Dedifferentiated amniotic fluid mesenchymal stem cell (primary cell): ENCODE measurements around the gene ANTXRL.
"Not testable (repeated sequence)": the region's sequence is repeated elsewhere in the genome, so short reads cannot be mapped to it uniquely, and the experiment has no call there.

Experiments
- DNase-seq: peaks from one replicate; pipeline ENCODE4 v3.0.0-alpha.2; 2016; ENCODE audit errors: extremely low spot score

Gene ANTXRL

DNA sequence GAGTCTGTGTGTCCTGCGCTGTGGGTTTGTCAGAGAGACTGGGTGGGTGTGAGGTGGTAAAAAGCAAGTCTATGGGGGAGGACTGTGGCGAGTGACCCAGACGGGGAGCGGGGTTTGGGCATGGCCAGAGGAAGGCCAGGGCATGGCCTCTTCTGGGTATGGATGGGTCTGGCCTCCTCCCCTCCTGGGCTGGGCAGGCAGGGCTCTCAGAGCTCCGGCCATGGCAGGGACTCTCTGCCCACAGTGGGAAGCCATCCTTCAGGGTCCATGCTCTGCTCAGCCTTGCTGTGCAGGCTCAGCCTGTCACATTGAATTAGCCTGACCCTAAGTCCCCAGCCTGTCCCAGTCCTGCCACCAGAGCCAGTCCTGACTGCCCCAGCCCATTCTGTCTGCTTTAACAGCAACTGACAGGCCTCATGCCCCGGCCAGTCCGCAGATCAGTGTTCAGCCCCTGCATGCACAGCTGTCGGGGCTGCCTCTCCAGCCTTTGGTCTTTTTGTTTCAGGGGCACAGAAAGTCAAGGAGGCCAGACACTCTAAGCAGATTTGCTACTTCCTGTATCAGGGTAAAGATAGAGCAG lies 7.9 kb downstream of the ANTXRL start:
- DNase-seq: no peak

DNA sequence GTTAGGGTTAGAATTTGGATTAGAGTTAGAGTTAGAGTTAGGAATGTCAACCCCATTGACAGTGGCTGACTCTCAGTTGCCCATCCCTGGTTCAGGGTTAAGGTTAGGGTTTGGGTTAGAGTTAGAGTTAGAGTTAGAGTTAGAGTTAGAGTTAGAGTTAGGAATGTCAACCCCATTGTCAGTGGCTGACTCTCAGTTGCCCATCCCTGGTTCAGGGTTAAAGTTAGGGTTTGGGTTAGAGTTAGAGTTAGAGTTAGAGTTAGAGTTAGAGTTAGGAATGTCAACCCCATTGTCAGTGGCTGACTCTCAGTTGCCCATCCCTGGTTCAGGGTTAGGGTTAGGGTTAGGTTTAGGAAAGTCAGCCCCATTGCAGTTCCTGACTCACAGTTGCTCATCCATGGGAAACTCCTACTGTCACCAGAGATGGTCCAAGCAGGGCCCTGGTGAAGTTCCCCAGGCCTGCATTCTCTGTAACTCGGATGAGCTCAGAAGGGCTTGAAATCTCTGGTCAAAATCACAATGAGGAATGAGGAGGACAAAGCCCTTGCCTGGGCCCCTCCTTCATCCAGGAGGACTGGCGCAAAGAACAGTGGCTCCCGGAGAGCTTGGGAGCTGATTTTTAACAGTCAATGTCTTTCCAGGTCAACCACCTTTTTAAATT lies 8.7 kb downstream of the ANTXRL start:
- not testable (repeated sequence) for DNase-seq

DNA sequence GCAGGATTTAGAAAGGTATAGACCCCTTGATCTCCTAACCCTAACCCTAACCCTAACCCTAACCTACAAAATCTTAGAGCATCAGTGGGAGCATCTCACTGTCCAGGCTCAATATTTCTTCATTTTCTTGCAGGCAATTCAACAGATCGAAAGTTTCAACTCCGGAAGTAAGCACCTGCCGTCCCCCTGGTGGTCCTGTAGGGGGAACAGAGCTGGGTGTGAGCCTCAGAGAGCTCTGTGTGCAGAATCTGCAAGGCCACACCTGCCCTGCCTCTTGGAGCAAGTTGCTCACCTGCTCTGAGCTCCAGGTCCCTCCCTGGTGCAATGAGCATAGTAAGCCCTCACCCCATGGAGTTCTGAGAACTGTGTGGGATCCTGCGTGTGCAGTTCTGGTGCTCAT lies 9.3 kb downstream of the ANTXRL start:
- not testable (repeated sequence) for DNase-seq

DNA sequence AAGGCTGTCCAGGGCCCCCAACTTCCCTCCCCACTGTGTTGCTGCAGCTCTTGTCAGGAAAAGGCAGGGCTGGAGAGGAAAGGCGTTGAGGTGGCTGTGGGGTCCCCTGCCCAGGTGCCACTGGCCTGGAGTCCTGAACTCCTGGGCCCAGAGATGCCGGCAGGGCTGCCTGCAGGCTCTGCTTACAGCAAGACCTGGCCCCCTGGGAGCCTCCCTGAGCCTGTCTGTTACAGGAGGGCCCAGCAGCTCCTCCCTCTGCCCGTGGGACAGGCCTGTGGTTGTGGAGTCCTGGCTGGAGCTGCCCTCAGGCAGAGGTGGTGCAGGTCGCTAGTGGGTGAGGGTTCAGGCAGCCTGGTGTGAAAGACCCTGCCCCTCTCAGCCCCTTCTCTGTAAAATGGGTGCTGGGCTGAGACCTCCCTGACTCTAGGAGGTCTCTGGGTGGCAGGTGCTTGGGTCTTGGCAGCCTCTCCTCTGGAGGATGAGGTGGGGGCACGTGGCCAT lies 9.9 kb downstream of the ANTXRL start:
- DNase-seq: no peak

DNA sequence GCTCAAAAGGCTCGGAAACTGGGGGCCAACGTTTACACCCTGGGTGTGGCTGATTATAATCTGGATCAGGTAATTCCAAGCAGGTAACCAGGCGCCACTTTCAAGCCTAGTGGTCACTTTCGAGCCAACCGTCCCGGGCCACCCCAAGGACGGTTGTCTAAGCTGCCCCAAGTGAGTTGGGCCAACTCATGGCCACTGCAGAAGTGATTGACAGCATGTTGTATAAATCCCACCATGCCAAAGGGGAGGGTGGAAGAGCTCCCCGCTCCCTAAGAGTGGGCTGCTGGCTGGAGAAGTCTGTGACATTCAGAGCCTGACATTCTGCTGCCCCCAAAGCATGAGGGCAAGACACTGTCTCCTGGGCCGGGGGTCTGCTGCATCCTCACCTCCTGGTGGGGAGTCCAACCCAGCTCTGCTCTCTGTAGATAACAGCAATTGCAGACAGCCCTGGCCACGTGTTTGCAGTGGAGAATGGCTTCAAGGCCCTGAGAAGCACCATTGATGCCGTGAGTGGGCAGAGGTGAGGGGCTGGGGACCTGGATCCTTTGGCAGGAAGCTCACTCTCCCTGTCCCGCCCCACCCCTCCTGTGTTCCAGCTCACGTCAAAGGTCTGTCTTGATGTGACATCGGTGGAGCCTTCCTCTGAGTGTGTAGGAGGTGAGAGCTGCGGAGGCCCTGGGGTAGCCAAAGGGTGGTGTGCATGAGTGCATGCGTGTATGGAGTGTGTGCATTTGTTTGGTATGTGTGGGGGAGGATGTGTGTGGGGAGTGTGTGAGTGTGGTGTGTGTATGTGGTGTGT lies 10.8 kb downstream of the ANTXRL start:
- DNase-seq: no peak

DNA sequence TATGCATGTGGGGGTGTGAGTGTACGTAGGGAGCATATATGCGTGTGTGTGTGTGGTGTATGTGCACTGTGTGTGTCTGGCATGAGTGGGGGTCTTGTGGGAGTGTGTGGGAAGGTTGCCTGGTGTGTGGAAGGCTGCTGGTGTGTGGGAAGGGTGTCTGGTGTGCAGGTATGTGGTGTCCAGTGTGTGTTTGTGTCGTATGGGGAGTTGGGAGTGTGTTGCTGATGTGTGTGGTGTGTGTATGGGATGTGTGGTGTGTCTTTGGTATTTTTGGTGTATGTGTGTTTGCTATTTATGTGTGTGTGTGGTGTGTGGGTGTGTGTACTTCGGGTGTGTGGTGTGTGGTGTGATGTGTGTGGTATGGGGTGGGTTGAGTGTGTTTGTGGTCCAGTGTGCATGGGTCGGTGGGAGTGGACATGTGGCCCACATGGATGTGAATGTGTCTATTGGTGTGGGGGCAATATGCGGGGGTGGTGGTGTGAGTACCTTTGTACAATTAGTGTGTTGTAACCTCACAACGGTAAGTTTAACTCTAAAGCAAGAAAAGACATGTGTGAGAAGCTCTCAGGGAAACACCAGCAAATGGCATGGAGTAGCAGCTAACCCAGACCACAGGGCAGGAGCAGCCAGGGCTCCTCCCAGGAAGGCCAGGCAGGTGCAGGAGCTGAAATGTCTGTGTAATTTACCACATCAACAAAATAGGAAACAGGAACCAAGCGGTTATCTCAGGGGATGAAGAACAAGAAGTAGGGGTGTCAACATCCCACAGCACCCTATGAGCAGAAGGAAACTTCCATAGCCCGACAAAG lies 11.9 kb downstream of the ANTXRL start:
- DNase-seq: no peak

DNA sequence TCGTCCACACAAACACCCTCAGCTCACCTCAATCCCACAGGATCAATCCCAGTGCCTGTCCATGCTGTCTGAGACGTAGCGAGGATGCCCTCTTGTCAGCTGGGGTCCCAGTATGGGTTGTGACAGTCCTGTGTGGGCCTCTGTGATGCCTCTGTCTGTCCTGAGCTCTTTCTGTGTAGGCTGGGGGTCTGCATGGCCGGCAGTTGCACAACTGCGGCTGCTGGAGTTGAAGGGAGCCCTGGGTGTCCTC lies 12.4 kb downstream of the ANTXRL start:
- no peak for DNase-seq

DNA sequence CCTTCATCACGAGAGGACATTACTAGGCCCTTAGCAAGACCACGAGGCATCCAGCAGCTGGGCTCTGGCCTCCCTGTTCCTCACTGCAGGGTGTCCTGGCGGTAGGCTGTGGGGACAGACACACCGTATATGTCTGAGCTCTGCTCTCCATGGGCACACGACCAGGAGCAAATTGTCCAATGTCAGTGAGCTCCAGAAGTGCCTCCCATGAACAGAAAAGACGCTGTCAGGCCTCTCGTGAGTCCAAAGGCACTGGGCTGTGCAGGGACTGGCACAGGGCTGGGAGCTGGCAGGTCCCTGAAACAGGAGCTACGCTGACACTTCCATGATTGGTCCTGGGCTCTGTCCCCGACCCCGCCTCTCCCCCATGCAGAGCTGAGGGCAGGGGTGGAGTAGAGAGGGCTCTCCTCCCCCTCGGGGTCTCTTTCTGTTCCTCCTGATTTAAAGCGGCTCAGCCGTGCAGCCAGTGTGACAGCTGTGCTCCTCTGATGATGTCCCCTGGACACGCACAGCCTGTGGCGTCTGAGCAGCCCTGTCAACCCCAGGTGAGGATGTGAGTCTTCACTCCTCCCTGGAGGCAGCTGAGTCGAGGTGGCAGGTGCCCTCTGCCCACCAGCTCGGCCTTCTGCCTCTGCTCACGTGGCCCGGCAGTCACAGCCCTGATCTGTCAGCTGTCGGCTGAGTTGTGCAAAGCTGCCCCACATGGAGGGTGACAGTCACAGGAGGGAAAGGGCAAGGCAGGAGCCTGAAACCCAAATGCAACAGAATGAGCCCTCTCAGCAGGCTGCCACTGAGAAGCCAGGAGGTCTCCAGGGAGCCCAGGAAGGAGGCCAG lies 13.0 kb downstream of the ANTXRL start:
- no peak for DNase-seq

DNA sequence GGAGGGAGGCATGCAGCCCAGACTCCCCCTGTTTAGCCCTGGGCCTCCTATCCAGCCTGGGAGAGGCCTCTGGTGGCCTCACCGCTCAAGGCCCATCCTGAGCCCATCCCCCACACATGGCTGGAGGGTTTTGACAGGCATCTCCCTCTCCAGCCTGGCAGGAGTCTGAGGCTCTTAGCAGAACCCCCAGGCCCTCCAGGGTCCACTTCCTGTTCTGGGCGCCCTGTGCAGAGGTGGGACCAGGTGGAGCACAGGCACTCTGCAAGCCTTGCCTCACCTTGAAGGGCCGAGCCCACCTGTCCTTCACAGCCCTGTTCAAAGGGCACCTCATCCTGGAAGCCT lies 13.5 kb downstream of the ANTXRL start:
- DNase-seq: not testable (repeated sequence)

DNA sequence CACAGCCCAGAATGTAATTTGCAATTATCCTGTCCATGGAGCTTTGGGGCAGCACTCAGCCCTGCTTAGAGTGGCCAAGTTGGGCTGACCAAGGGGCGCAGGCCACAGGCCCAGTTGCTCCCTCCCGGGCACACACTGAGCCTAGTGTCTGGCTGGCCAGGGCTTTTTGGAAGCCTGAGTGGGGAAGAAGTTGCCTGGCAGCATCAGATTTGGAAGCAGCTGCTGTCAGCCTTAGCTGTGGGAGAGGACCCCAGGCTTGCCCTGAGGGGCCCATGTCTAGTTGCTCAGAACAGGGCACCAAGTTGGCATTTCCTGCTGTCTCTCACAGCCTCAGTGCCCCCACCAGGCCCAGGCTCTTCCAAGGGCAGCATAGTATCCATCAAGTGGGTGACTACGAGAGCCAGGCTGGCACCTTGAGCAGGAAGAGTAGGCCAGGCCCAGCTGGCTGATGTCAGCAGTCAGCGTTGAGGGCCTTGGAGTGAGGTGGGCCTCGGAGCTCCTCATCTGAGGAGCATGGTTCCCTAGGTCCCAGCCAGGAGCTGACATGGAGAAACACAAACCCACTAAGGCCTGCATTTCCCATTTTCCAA lies 14.4 kb downstream of the ANTXRL start:
- DNase-seq: no peak

DNA sequence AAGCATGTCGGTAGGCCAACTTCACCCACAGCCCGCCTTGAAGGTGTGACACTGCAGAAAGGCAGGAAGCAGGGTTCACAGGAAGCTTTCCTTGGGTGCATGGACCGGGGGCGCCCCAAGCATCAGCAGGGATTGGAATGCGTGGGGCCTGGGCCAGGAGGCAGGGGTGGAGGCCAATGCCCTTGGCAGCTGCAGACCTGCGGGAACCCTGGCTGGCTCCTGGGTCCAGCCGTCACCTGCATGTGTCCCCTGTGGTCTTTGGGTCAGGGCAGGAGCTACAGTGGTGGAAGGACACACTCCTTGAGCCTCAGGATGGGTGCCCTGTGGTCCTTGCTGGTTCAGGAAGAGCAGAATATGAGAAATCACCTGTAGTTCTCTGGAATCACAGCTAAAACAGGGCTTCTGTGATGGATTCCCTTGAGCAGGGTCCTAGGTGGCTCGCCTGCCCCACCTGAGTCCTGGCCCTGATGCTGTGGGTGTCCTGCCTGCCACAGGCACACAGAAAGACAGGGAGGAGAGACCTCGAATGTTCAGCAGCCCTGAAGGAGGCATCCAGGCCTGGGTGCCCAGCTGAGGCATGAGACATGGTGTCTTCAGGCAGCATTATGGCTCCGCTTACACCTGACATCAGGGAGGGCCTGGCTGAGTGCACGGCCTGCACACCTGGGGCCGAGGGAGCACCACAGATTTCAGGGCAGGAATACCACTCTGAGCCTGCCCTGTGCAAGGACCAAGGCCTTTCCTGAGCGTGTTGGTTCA lies 15.1 kb downstream of the ANTXRL start:
- DNase-seq: no peak

DNA sequence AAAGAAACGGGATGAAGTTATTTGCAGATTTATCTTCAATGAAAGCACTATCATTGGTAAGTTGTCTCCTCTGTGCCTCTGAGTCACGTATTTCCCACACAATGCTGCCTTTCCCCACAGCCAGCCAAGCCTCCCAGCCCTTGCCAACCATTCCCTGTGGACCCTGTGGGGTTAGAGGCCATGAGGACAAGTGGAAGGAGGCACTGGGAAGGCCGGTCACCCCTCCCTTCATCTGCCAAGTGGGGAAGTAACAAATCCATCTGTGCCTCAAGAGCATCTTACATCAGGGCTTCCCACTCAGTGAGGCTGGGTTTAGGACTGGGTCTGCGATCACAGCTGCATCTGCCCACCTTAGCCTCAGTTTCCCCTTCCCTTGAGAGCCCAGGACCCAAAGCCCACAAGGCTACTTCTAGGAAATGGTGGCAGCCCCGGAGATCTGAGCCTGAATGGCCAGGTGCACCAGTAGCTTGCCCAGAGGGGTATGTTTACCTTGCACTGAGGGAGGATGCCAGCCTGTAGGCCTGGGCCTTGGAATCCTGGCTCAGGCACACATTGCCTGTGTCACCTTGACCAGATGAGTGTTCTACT lies 16.1 kb downstream of the ANTXRL start:
- DNase-seq: not testable (repeated sequence)

DNA sequence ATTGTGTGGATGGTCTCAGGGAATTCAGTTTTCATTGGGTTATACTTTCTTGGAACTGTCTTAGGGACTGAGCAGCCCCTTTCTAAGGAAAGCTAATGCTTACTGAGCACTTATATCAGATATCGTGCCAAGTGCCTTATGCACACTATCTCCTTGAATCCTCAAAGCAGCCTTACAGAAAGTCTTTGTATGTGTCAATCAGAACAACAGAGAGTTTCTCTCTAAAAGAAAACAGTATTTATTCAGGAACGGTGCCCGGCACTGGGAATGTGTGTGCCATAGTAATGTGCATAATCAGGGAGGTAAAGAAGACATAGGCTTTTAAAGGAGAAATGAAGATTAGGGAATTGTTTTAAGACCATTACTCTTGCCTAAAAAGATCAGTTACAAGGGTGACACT lies 17.3 kb downstream of the ANTXRL start:
- no peak for DNase-seq

DNA sequence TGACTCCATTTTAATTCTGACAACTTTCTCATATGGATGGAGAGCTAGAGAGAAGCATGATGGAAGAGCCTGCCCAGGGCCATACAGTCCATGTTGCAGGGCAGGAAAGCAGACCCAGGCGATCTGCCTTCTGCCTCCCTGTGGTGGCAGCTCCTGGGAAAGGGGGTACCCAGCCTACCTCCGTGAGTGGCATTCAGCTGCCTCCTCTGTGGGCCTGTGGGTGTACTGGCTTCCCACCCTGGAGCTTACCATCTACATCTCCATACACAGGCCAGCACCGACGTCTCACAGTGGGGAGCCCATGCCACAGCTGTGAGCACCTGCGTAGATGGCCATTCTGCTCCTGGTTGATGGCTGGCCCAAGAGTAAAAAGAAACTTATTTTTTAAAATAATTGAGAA lies 17.9 kb downstream of the ANTXRL start:
- DNase-seq: not testable (repeated sequence)

DNA sequence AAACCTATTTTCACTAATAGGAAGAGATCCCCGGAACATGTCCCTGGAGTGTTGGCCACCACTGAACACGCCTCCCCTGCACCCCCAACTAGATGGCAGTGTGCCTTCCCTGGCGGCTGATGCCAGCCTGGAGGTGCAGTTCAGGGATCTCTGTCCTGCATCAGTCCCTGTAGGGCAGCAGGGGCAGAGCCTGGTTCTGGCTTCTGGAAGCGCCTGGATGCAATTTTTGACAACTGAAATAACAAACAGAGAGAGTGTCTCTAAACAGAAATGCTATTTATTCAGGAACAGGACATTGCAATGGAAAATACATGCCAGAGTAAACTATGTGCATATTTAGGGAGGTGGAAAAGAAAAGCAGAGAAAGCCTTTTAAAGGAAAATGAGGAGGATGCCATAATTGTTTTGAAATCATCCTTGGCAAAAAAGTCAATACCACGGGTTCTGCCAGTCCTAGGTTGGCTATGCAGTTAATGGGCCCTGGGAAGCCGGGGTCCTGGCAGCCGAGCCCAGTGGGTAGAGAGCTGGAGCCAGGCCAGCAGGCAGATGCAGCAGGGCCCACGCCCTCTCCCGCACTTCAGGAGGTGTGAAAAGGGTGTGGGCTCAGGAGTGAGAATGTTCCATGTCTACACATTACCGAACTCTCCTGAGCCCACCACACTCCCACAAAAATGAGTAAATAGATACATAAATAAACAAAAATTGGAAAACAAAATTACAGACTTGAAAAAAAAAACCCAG lies 18.5 kb downstream of the ANTXRL start:
- no peak for DNase-seq

DNA sequence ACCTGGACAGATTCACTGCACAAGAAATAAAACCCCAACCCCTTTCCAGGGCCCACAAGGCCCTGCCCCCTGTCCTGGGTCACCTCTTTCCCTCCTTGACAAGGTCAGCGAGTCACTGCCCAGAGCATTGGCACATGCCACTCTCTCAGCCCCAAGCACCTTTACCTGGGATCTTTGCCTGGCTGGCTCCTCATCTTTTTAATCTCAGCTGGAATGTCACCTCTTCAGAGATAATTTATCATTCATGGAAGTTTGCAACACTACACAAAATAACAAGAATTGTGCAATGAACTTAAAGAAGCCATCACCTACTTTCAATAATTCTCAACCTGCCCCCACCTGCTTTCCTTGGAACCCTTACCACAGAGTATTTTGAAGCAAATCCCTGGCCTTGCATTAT lies 19.2 kb downstream of the ANTXRL start:
- no peak for DNase-seq

DNA sequence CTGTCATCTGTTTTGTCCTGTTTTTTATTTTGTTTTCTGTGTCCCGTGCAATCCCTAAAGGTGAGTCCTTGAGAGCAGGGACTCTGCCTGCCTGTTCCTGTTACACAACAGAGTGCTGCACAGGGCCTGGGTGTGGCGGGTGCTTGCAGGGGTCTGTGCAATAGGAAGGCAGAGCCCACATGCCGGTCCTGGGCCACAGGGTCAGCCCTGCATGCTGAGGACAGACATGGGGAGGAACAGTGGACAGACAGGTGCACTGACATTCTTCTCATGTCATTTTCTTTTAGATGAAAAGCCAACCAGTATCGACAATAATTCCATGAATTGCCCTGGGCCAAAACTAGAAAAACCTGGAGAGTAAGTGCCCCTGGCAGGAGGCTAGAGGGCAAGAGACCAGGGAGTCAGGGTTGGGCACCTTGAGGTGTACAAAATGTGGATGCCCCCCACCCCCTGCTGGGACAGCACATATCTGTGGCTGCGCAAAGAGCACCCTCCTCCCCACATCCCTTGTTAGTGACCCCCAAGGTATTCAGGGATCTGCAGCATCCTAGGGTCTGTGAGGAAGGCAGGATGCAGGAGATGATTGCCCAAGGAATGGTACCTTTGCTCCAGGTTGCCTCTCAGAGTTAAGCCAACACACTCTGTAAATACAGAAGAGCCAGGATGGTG lies 19.9 kb downstream of the ANTXRL start:
- DNase-seq: no peak

DNA sequence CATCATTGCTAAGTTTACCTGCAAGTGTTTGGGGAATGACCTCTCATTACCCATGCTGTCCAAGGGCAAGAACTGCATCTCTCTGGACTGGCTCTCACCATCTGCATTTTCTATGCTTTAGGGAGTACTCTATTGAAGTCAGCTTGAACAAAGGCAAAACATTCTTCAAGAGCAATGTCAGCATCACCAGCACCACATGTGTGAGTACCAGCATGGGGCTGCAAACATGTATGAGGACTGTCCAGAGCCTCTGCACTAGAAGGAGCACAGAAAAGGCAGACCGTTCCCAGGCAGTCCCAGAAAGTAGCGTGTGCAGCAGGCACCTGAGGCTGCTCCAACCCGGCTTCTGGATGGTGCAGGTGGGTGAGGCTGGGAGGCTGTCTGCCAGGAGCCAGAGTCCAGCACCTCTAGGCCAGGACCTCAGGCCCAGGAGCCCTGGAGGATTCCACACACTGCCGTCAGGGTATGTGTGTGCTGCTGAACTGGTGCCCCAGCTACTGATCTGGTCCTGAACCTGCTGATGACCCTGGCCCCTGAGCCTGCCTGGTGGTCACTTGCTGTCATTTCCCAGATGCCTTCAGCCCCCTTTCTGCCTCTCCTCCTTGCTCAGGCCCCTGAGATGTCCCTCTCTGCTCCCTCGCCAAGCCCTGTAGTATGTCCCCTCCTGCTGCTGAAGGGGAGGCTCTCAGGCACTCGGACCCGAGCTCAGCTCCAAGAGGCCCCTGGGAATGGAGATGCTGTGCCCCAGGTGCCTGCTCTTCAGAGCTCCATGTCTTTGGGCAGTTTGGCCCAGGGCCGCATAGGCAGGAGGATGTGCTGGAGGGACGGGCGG lies 20.7 kb downstream of the ANTXRL start:
- DNase-seq: no peak
